Measurements from ENCODE around the gene STT3B.

The STT3B gene

DNA sequence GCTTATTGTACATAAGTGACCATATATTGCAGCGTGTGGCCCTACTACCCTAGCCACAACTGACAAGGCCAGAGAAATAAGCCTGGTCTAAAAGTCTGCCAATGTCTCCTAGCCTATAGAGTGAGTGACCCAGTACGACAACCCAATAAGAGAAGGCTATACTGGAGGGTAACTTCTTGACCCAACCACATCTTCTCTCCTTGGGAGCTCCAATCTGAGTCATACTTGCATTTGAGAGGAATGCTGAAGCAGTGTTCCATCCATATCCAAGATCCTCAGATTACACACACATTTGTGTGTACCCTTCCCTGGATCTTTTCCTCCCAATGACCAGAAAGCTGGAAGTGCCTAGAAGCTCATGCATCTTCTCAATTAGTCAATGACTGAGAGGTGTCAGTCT, 11.3 kb upstream of the STT3B start:
- no peak overlapping the region for H3K4me3 ChIP-seq (ENCODE audit: low read depth, low read length)
- TF ChIP-seq CTCF (IDR thresholded peaks at IDR 0.05; ENCODE audit: borderline replicate concordance, insufficient read depth, low read depth, low read length): no peak

DNA sequence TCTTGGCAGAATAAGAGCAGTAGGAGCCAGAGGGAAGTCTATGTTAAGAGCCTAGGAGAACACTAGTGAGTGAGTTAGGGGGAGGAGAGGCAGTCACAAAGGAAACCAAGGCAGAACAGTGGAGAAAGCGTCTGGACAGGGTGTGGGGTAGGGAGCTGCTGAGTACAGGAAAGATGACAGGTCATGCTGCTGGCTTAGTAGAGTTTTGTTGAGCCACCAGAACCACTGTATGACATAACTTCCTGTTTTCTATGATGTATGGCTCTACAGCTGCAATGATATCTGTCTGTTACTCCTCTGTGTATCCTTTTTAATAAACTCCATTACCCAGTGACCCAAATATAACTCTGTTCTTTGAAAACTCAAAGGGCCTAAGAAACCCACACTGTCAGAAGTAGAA, 10.6 kb upstream of the STT3B start:
- no peak for TF ChIP-seq CTCF (IDR thresholded peaks at IDR 0.05; ENCODE audit: borderline replicate concordance, insufficient read depth, low read depth, low read length)
- no peak overlapping the region for H3K4me3 ChIP-seq (ENCODE audit: low read depth, low read length)

DNA sequence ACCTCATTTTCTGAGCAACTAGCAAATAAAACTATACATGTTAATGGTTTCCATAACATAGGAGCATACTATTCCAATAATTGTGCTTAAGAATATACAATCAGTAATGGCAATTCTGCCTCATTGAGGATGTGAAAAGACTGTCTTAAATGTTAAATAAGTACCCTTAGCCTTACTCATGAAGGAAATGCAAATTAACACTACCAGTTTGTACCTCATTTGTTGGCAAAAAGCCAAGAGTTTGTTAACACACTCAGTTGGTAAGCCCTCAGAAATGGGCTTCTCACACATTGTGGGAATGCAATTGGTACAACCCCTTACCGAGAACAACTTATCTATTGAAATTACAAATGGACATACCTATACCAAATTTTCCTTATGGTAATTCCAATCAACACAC, 9.2 kb upstream of the STT3B start:
- no peak for TF ChIP-seq CTCF (IDR thresholded peaks at IDR 0.05; ENCODE audit: borderline replicate concordance, insufficient read depth, low read depth, low read length)
- H3K4me3 ChIP-seq (ENCODE audit: low read depth, low read length): no peak overlapping the region

GRCh38 chr3:31525532-31525931, 7.2 kb upstream of the STT3B start:
- H3K4me3 ChIP-seq (ENCODE audit: low read depth, low read length): no peak overlapping the region
- TF ChIP-seq CTCF (IDR thresholded peaks at IDR 0.05; ENCODE audit: borderline replicate concordance, insufficient read depth, low read depth, low read length): no peak

- no peak for TF ChIP-seq CTCF (IDR thresholded peaks at IDR 0.05; ENCODE audit: borderline replicate concordance, insufficient read depth, low read depth, low read length)
- no peak overlapping the region for H3K4me3 ChIP-seq (ENCODE audit: low read depth, low read length)
These were observed 3.3 kb upstream of the STT3B start for GRCh38 chr3:31529421-31529820.

DNA sequence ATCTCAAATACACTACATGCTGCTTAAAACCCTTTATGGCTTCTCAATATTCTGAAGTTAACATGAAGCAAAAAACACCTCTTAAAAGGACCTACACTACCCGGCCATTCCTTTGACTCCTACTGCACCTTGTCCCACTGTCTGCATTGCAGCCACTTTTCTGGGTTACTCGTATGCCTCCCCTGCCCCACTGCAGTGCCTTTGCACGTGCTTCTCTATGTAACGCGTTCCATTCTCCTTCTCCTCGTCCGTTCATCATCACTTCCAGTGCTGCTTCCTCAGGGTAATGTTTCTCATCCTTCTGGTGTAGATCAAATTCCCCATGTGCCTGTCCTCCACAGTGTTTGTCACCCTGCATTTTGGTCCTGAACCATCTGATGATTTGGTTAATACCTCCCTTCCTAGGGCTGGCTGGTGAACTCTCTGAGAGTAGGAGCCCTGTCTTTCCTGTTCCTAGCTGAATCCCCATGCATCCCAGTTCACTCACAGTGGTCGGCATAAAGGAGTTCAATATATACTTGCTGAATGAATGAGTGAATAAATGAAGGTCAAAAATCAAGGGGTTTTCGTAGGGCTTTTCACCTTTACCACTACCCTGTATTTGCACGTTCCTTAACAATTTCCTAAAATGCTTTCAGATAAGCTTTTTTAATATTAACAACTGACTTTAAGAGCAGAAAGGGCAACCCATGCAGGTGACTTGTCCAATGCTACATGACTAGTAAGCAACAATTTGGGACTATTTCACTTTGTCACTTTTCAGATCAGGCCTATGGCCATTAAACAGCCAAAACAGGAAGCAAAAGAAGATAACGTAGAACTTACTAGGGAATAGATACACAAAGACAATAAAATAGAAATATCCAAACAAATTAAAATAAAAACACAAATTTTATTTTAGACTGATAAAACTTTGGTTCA, 2.4 kb upstream of the STT3B start:
- no peak for TF ChIP-seq CTCF (IDR thresholded peaks at IDR 0.05; ENCODE audit: borderline replicate concordance, insufficient read depth, low read depth, low read length)
- no peak overlapping the region for H3K4me3 ChIP-seq (ENCODE audit: low read depth, low read length)

DNA sequence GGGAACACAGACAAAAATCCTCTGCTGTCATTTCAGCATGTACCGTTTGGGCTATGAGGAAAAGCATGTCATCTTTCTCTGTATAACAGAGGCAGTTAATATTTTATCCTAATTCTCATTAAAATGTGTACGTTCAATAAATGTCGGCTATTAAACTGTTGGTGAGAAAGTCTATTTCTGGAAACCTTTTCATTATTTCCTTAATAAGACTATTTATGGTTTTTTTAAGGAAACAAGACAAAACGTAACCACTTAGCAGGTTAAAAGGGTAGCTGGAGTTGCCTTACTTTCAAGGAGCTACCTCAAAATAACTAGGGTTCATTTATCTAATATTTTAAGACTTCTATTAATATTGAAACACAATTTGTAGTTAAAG, 1.8 kb upstream of the STT3B start:
- TF ChIP-seq CTCF (IDR thresholded peaks at IDR 0.05; ENCODE audit: borderline replicate concordance, insufficient read depth, low read depth, low read length): no peak
- H3K4me3 ChIP-seq (ENCODE audit: low read depth, low read length): no peak overlapping the region

All from GM12875 (cell line).